Hippocampal formation (tissue), 2 donors: ENCODE results near the gene RBFA.
A peak's percentile ranks its signal among the peaks of the same experiment; 100 is the strongest.

Experiments used
- DNase-seq, 2 donors: peaks; one replicate each; lab custom pipeline; 2025; lab: John Stamatoyannopoulos, UW

The RBFA gene

GRCh38 chr18:80029690-80030089 lies 4.5 kb upstream of the RBFA start:
- no peak for DNase-seq

DNA sequence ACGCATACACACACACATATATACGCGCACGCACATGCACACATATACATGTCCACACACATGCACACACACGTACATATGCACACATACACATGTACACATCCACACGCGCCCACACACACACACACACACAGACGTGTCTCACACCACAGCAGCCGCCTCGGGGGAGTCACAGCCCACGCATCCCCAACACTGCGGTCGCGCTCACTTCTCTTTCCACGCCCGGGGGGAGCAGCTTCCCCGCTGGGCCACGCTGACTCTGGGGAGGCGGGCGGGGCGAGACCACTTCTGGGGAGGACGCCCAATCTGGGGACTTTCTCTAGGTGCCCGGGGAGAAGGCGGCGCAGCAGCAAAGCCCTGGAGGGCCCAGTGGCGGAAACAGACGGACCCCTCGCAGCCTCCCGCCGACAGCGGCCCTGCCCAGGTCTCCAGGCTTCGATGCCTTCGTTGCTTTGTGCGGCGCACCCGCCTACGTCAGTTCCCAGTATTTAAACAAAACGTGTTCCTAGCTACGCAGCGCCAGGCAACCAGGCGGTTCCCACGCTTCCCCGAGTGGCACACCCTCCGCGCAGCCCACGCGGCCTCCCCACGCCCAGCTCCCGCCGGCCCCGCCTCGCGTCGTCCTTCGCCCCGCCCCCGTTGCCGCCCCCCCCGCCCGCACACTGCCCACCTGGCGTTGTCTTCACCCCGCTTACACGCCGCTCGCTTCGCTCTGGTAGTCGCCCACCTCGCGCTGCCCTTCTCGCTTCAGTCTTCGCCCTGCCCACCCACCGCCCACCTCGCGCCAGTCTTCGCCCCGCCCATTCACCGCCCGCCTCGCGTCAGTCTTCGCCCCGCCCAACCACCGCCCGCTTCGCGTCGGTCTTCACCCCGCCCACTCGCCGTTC lies 810 bp upstream of the RBFA start:
- no peak for DNase-seq

- no peak for DNase-seq
Observed at GRCh38 chr18:80034852-80035406, 695 bp downstream of the RBFA start.

DNA sequence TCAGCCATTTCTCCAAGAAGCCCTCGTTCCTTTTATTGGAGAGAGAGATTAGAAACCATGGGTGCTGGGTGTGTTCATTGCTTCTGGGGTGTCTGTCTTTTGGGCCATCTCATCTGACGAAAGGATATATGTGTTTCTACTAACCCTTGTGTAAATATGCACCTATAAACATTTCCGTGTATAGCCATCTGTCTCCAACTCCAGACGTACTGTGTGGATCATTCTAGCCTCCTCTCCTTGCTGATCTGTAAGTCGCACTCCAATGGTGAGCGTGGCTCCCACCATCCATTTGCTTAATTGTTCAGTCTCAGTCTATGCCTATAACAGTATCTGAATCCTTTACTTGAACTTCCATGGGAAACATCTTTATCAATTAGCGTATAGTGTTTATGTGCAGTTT lies 1.8 kb downstream of the RBFA start:
- no peak for DNase-seq

GRCh38 chr18:80037300-80037699 lies 3.1 kb downstream of the RBFA start:
- no peak for DNase-seq

- no peak for DNase-seq
Observed at GRCh38 chr18:80037869-80038630, 3.8 kb downstream of the RBFA start.

DNA sequence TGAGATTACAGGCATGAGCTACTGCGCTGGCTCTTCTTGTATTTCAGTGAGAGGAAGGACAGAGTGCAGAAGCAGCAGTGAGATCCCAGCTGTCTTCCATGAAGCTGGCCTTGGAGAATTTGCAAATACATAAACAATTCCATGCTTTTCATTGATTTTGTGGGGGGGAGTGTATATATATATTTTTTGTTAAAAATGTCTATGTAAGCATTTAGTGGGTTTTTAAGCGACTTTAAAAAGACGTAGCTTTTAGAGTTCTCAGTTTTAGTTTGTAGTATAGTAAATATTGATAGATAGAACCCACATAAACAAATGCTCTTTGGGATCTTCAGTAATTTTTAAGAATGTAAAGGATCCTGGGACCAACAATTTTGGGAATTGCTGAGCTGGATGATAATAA lies 6.3 kb downstream of the RBFA start:
- DNase-seq, result no peak

DNA sequence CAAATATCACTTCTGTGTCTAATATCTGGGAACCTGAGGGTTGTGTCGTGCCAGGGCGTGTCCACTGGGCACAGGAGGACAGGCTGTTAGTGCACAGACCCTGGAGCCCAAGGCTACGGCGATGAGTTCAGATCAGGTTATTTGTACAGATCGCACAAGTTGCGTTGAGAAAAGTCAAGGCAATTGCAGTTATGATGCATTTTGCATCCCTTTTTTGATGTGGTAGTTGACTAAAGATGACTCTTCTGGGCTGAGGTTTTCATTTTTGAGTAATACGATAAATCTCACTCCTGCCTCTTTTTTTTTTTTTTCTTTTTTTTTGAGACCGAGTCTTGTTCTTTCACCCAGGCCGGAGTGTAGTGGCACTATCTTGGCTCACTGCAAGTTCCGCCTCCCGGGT lies 7.2 kb downstream of the RBFA start:
- no peak for DNase-seq

DNA sequence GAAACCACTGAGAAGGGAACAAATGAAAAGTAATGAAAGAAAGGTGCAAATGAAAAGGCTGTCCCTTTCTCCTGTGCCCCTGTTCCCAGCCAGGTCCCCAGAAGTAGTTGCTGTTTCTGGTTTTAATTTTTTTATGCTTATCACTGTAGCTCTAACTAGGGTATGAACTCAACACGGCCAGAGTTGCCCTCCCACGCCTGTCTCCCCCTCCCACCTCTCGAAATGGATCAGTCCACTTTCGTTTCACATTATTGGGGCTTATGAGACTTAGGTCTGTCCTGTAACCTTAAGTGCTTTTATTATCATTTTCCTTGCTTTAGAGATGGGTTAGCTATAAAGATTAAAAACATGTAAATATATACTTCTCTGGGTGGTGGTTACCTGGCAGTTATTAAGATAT lies 8.6 kb downstream of the RBFA start:
- no peak for DNase-seq

DNA sequence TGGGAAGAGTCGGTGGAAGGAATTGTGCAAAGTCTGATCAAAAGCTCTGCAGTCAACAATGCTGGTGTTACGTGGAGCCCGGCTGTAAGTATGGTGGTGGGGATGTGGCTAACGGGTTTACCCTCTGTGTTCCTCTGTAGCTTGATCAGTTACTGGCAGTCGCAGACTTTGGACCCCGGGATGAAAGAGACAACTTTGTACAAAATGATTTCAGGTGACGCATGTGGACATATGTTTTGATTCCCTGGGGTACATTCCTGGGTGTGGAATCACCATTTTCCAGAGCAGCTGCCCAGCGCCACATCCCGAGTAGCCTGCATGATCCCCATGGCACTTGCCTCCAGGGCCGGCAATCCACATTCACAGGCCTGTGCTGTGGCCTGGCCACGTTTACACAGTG lies 9.8 kb downstream of the RBFA start:
- no peak for DNase-seq

DNA sequence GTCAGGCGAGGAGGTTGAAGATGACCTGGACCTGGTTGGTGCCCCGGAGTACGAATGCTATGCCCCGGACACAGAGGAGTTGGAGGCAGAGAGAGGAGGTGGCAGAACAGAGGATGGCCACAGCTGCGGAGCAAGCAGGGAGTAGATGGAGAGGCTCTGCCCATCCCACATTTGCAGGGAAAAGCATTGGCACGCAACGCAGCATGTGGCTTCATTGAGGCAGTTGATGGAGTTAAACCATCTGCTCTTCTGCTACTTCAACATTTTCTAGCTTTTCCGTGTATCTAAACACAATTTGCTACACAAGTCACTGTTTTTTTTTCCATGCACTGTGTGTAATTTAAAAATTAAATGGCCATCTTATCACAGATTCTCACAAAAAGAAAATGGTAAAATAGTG lies 11.8 kb downstream of the RBFA start:
- DNase-seq, result peak in 1 of 2 donors; percentile 16

GRCh38 chr18:80046431-80046830 lies 12.2 kb downstream of the RBFA start:
- DNase-seq, result no peak

- no peak for DNase-seq
Observed at GRCh38 chr18:80046961-80047541, 12.8 kb downstream of the RBFA start.

DNA sequence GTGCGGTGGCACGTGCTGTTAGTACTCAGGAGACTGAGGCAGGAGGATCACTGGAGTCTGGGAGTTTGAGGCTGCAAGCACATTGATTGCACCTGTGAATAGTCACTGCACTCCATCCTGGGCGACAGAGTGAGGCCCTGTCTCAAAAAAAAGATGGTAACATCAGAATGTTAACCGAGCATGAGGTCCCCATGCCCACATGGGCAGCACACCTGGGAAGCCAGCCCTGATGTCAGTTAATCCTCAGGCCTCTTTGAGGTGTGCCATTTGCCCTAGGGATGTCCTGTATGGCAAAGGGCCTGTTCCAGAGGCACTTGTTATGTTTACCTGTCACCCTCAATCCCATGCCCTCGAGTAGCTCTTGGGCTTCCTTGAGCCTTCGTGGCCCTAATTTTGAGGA lies 16.6 kb downstream of the RBFA start:
- DNase-seq, result no peak

GRCh38 chr18:80056095-80056494 lies 21.9 kb downstream of the RBFA start:
- DNase-seq, result no peak

GRCh38 chr18:80059945-80060344 lies 25.7 kb downstream of the RBFA start:
- no peak for DNase-seq

- DNase-seq, result no peak
Observed at GRCh38 chr18:80065705-80066104, 31.5 kb downstream of the RBFA start.

- DNase-seq, result no peak
Observed at GRCh38 chr18:80067321-80067720, 33.1 kb downstream of the RBFA start.

- DNase-seq, result no peak
Observed at GRCh38 chr18:80067897-80068296, 33.7 kb downstream of the RBFA start.

- DNase-seq, result no peak
Observed at GRCh38 chr18:80068571-80069272, 34.5 kb downstream of the RBFA start.

GRCh38 chr18:80070825-80071224 lies 36.6 kb downstream of the RBFA start:
- no peak for DNase-seq

DNA sequence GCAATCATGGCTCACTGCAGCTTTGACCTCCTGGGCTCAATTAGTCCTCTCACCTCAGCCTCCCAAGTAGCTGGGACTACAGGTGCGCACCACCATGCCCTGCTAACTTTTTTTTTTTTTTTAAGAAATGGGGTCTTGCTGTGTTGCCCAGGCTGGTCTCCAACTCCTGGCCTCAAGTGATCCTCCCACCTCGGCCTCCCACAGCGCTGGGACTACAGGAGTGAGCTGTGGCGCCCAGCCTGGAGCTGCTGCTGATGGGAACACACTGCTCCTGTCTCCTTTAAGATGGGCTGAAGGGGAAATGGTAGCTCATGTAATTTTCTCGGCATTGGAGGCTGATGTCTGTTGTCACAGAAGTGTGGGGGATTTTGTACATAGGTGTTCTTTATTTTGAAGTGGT lies 39.9 kb downstream of the RBFA start:
- no peak for DNase-seq
